ENCODE measurements around the gene TMC5.
"Not testable (repeated sequence)": the region's sequence is repeated elsewhere in the genome, so short reads cannot be mapped to it uniquely, and the experiment has no call there.

The TMC5 gene

GRCh38 chr16:19400711-19401110 is 17.0 kb upstream of the TMC5 start:
- no peak for DNase-seq

- DNase-seq = no peak
Observed at GRCh38 chr16:19406891-19407491, 10.7 kb upstream of the TMC5 start.

DNA sequence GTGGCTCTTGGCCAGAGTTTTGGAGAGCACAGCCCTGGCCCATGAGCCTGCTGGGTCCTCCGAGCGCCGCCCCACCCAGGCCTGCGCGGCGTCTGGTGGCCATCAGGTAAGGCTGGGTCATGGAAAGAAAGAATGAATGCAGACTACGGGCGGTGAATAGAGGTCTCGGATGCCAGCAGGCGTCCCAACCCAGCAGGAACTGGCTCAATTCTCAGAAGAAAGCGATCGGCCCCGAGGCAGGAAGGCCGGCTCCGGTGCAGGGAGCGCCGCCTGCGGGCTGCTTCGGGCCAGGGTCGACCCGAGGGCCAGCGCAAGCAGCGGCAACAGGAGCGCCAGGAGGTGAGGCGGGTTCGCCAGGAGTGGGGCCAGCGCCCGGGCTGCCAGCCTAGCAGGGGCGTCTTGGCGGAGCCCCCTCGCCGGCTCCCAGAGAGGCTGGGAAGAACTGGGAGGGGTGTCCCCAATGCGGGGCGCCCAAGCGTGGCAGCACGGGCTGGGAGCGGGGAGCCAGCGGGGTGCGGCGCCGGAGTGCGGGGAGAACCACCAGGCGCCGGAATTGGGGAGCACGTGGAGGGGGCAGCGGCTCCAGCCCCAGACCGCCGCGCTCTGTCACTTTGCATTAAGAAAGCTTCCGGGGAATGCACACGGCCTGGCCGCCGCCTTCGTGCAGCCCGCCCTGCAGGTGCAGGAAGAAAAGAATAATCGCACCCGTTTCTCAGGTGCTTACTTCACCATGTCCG is 7.1 kb upstream of the TMC5 start:
- DNase-seq = peak; percentile 82

DNA sequence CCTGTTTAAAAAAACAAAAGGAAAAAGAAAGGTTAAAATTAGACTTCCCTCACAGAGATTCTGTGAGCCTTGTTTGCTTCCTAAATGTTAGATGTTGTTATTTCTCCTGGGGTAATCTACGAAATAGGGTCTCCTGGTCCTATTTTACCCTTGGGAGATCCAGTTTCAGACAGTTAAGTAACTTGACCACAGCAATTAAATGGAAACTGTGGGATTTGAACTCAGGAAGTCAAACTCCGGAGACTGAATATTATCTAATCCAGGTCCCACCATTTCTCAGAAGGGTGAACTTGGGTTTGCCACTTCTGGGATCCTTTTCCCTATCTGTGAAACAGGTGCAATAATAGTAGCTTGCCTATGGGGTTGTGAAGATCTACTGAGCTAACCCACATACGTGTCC is 6.4 kb upstream of the TMC5 start:
- no peak for DNase-seq

- DNase-seq = not testable (repeated sequence)
Observed at GRCh38 chr16:19412055-19412454, 5.6 kb upstream of the TMC5 start.

- DNase-seq = no peak
Observed at GRCh38 chr16:19415461-19415860, 2.2 kb upstream of the TMC5 start.

GRCh38 chr16:19415918-19416317 is 1.8 kb upstream of the TMC5 start:
- DNase-seq = no peak

DNA sequence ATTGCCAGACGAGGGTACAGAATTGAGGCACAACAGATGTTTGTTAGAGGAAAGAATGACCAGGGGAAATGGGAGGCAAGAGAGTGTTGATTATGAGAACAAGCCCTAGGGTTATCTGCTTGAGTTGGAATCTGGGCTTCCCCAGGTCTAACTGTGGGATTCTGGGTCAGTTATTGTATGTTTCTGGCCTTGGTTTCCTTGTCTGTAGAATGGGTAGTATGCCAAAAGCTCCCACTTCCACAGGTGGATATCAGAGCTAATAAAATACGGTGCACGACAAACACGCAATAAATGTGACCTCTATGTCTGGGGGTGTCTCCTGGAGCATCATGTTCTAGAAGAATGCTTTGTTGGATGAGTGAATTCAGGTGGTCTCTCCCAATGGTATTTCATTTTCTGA is 517 bp downstream of the TMC5 start:
- DNase-seq = no peak

DNA sequence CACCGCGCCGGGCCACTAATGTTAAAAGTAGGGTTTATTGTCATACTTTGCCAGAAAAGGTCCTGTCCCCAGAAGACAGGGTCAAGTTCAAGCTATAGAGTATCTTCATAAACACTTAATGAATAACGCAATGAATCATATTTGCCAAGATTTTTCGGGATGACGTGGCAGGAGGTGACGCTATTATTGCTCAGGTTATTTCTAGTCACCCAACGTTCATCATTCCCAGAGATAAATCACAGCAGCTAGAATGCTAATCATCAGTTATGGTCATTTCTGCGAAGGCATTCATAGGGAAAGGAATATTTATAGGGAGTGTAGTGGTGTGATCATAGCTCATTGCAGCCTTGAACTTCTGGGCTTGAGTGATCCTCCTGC is 2.0 kb downstream of the TMC5 start:
- DNase-seq = no peak

- DNase-seq = no peak
Observed at GRCh38 chr16:19424478-19424877, 6.8 kb downstream of the TMC5 start.

DNA sequence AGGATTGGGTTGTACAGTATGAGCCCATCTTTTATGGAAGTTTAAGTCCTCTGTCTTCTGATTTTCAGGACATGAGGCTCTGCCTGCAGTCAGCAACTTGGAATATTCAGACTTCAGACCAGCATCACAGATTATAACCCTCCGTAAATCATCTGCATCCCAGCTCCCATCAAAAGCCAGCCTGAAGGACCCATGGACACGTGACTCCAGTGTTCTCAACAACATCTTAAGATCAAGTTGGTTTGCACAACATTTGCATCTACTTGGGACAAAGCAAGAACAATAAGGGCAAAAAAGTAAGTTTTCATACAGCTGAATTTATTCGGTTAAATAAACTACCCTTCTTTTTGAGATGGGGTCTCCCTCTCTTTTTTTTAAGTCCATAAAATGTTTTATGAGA is 12.7 kb downstream of the TMC5 start:
- no peak for DNase-seq

DNA sequence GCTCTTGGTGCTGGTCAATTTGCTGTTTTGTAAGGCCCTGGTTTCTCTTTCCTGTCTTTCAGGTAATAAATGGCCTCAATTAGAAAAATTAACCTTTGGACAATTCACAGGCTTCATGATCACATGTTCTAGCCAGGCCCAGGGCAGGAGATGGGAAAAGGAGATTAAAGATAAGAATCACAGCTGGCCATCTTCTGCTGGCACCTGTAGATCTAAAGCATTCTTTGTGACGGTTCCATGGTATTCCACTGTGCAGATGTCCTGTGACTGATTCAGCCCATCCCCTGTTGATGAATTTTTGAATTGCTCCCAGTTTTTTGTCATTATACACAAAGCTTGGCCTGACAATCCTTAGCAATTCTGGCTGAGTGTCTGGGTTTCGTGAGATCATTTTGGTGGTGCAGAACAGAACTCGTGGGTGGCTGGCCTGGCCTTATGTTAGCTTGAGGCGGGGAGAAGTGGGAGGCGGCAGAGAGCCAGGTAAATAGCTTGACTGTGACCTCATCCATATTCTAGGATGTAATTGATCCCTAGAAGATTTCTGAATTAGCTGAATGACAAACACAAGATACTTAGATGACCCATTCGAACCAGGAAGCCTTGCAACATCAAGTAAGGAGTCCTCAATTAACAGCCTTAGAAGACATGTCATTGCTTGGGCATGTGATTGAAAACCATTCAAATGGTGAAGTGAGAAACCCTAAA is 14.1 kb downstream of the TMC5 start:
- no peak for DNase-seq

- DNase-seq = no peak
Observed at GRCh38 chr16:19432429-19432828, 14.7 kb downstream of the TMC5 start.

GRCh38 chr16:19434584-19434983 is 16.9 kb downstream of the TMC5 start:
- DNase-seq = no peak

GRCh38 chr16:19436540-19436939 is 18.9 kb downstream of the TMC5 start:
- no peak for DNase-seq

DNA sequence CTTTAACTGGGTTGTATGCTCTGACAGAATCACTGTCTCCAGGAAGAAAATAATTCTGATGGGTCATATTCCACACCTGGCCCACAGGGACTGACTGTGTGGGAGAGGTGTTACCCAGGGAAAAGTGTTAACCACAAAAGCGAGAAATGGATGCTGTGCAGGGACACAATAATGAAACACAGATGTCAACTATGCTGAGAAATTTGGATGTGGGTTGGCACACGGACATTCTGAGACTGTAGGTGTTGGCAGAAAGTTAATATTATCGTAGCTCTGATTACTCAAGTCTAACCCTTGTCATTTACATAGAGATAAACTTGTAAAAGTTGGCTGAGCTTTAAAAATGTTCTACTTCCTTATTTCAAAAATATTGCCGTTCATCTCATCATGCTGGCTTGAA is 19.6 kb downstream of the TMC5 start:
- DNase-seq = no peak

DNA sequence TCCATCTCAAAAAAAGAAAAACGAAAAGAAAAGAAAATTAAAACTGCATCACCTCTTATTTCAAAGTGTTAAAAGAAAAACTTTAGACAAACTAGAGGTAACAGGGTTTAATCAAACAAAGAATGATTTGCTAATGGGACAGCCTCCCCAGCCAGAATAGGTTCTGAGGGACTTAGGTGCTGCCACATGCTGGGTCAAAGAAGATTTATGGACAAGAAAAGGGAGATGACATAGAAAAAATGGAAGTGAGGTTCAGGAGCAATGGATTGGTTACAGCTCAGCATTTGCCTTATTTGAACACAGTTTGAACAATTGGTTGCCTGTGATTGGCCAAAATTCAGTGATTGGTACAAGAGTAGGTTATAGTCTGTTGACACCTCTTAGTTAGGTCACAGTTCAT is 21.1 kb downstream of the TMC5 start:
- no peak for DNase-seq

- no peak for DNase-seq
Observed at GRCh38 chr16:19439483-19439882, 21.8 kb downstream of the TMC5 start.

DNA sequence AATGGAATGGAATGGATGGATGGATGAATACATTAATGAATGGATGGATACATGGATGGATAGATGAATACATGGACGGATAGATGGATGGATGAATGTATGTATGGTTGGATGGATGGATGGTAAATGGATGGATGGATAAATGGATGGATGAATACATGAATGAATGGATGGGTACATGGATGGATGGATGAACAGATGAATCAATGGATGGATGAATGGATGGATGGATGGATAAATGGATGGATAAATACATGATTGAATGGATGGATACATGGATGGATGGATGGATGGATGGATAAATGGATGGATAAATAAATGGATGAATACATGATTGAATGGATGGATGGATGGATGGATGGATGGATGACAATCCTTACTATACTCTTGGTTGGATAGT is 26.0 kb downstream of the TMC5 start:
- DNase-seq = no peak

GRCh38 chr16:19446300-19446846 is 28.7 kb downstream of the TMC5 start:
- DNase-seq = no peak

DNA sequence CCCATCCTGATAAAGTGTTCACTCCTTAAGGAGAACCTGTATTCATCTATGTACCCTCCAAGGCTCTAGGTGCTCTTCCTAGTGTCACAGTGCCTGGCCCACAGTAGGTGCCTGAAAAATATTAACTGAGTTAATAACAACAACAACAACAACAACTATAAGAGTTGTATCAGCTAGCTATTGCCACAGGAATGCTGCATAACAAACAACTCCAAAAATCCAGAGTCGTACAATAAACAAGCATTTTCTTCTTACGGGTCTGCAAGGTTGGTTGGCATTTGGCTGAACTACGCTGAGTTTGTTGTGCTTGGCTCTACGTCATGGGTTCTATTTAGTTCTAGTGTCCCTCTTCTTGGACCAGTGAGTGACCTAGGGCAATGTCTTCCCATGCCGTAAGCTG is 29.2 kb downstream of the TMC5 start:
- no peak for DNase-seq

DNA sequence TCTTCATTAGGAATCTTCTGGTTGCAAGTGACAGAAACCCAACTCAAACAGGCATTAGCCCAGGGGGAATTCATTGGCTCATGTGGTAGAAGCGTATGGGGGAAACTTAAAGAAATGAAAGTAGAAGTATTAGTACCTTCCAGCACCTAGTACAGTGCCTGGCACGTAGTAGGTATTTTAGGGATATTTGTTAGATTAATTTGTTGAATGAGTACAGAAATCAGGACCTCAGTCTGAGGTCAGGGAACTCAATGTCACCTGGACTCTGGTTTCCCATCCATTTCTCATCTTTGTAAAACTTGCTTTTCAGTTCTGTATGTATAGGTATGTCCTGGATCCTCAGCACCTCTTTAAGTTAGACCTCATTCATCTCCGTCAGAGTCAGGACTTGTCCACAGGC is 32.5 kb downstream of the TMC5 start:
- no peak for DNase-seq

- no peak for DNase-seq
Observed at GRCh38 chr16:19458722-19459379, 41.2 kb downstream of the TMC5 start.

- no peak for DNase-seq
Observed at GRCh38 chr16:19460397-19460796, 42.7 kb downstream of the TMC5 start.

All from retina (tissue), 1 donor.